Measurements from ENCODE around the gene OTUB1.

DNA sequence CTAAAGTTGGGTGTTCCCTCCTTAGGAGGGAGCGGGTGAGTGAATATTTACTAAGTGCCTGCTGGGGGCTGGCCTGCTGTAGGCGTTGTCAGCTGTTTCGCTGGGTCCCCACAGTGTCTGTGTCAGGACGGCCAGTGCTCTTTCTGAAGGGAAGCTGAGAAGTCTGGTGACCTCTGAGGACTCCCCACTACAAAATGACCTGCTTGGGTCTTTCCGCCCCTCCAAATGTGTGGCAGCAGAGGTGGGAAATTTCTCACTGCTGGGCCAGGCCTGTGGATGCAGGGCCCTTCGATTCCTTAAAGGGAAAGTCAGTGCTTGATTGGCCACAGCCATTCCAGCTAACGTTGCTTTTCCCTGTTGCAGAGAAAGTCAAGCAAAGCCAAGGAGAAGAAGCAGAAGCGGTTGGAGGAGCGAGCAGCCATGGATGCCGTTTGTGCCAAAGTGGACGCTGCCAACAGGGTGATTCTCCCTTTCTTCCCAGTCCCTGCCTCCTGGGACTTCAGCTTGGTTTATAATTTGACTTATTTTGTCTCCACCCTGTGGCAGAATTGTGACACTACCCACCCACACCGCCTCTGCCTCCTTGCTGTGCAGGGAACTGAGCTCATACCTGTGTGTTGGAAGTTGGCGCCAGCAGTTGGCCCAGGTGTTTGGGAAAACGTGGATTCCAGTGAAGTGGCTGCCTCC lies 40.6 kb upstream of the OTUB1 start:
- TF ChIP-seq CTCF (IDR thresholded peaks at IDR 0.05) (peak; percentile 61), EZH2 (IDR thresholded peaks at IDR 0.05; ENCODE audit: borderline replicate concordance, insufficient read depth, low read depth, low read length, poor library complexity, severe bottlenecking) (no peak)
